HG02852 (cell line): ENCODE results near the gene HDAC4.

Experiments
- ATAC-seq: cut with Tn5 transposase; IDR thresholded peaks from one replicate; pipeline ENCODE4 v1.9.1; 2021; ENCODE audit warnings: mild to moderate bottlenecking, moderate library complexity; ENCODE audit not compliant: unreplicated experiment

HDAC4 gene

DNA sequence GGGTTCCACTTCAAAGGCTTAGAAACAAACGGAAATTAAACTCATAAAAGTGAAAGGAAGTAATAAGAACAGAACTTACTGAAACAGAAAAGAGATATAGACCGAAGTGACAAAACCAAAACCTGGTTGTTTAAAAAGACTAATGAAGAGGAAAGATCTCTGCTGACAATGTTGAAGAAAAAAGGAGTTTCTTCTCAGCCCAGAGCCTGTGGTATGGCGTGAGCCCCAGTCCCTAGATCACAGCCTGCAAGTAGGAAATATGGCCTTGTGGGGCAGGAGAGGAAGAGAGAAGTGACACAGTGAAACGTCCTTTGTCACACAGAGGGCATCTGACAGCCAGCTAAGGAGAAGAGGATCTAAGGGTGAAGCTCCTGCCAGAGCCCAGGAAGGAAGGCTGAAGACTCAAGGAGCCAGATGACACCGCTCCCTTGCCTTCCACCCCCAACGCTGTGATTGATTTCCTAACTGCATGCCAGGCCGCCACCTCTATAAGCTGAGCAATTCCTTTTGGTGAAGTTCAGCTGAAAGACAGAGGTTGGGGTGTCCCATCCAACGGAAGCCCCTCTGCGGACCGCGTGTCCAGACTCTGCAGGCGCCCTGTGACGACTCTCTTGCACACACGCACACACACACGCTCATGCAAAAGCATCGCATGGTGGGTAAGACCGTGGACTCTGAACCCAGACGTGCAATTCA, 141.1 kb downstream of the HDAC4 start:
- ATAC-seq: peak; percentile 60

GRCh38 chr2:239259173-239259572, 141.6 kb downstream of the HDAC4 start:
- ATAC-seq: peak; percentile 64

DNA sequence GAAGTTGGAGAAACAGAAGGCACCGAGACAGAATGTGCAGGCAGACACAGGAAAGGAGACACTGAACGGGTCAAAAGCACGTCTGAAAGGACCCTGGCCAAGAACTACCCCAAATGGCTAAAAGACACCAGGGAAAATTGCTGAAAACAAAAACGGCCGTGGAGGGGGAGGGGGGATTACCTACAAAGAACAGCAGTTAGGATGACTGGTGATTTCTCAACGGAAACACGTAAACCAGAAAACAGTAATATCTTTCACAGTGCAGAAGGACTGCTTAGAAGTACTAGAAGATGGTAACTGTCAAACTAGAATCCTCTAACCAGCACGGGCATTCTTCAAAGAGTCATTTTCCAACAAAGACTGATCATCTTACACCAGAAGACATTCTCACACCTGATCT, 142.6 kb downstream of the HDAC4 start:
- ATAC-seq: no peak

DNA sequence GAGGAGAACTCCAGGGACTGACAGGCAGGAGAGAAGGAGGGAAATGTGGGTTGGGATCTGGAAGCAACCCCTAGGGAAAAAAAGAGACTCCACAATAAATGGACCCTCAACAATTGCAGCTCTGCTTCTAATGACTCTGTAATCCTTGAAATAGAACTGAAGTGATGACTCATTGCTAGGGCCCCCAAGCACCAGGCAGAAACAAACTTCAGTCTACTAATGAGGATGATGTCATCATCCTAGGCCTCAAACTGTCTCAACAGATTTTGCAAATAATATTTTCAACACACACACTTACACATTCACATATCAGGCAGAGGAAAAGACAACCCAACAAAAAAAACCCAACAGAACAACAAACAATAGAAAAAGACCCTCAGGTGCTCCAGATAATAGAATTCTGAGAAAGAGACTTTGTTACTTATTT, 143.3 kb downstream of the HDAC4 start:
- no peak for ATAC-seq

- ATAC-seq: no peak
These were observed 144.5 kb downstream of the HDAC4 start for GRCh38 chr2:239256350-239256743.

DNA sequence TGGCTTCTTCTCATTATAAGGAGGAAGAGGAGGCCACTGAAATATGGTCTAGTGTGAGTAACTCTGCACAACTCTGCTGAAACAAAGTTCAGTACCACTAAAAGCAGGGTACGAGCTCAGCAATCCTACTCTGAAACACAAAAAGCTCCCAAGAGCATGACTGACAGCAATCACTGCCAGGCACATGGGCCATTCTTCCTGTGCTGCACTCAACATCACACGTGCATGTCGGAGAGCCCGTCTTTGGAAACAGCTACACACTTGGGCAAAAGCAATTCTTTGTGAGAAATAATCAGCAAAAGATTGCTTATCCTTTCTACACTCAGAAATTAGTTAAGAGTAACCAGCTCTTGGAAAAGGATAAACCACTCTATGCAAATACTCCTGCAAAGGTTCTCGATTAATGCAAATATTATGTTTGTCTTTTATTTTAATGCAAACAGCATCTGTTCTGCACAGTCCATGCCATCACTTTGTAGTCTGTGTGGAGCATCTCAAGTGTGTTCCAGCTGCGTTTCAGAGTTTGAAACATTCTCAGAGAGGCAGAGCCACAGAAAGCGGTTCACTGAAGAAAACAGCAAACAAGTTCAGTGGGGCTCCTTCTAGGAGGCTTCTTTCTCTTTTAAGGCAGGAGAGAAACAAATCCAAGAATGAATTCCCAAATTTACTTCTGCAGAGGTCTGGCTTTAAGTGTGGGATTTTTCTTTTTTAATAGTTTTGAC, 145.0 kb downstream of the HDAC4 start:
- ATAC-seq: no peak

DNA sequence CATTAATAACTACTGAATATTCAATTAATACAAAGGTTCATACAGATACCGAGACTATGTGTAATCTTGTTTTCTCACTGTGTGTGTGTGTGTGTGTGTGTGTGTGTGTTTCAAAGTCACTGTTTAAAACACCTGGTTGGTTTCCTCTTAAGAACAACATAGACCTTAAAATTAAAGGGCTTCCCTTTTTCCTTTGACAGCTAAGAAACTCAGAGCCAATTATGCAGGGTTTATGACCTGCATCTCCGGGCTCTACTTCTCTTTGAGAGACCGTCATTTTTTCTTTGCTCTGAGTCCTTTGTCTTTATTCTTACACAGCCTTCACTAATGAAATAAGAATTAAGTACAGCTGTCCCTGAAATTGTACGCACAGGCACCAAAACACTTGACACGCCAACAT, 145.6 kb downstream of the HDAC4 start:
- ATAC-seq: no peak

DNA sequence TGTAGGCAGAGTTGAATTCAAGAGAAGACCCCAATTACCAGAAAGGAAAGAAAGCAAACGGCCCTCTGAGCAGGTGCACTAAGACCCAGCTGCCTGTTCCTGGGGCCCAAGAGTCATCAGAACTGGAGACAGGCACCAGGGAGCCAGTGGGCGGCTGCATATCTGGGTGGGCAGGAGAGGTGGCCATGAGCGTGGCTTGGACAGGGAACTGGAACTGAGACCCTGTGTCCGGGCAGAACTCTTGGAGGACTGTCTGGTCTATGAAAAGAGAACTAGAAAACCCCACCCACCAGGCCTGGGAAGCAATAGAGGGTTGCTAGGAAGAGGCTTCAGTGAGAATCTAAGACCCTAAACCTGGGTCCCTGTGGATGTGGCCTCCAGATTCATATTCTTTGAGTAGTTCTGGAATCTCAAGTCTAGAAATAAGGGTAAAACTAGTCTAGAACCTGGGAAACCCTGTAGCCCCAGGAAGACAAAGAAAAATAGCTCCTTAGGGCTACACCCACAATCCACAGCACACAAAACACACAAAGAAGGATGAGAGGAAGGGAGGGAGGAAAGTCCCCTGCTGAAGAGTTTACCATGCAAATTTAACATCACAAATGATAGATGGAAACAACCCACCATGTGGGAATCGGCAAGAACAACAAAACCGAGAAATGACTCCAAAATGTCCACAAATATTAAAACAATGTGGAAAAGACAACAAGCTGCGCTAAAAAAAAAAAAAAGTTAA, 147.0 kb downstream of the HDAC4 start:
- ATAC-seq: no peak

DNA sequence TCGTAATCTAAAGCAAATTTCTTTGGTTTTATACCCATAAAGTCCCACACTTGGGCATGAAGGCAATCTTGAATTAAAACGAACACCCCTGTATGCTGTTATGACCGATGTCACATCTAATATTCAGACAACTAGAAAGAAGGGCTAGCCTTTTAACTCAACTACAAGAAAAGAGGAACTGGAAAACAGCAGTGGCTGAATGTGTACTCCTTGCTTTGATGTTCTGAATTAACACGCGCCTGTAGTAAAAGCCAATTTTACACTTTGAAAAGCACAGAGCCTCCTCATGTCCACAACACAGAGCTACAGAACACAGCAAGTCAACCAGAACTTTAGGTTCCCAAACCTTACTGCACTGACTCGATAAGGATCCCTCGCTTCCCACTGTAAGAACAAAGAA, 147.6 kb downstream of the HDAC4 start:
- peak; percentile 81 for ATAC-seq

- ATAC-seq: no peak
These were observed 148.0 kb downstream of the HDAC4 start for GRCh38 chr2:239252801-239253200.

GRCh38 chr2:239252393-239252792, 148.4 kb downstream of the HDAC4 start:
- no peak for ATAC-seq

DNA sequence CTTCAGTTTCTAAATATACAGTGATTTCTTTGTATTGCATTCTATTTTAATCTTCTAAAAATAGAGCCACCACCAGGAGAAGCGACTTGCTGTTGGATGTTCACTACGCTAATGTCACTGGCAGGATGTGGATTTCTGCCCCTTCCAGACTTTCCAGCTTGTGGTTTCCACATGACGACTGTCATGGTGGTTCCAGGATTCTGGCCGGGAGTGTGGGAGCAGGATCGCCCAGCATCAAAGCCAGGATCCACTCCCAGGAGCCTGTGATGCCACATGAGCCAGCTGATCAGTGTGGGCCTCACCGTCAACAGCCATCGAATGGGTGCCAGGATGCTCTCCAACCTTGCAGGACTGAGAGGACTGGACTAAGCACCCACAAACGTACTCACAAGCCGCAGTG, 148.8 kb downstream of the HDAC4 start:
- no peak for ATAC-seq

DNA sequence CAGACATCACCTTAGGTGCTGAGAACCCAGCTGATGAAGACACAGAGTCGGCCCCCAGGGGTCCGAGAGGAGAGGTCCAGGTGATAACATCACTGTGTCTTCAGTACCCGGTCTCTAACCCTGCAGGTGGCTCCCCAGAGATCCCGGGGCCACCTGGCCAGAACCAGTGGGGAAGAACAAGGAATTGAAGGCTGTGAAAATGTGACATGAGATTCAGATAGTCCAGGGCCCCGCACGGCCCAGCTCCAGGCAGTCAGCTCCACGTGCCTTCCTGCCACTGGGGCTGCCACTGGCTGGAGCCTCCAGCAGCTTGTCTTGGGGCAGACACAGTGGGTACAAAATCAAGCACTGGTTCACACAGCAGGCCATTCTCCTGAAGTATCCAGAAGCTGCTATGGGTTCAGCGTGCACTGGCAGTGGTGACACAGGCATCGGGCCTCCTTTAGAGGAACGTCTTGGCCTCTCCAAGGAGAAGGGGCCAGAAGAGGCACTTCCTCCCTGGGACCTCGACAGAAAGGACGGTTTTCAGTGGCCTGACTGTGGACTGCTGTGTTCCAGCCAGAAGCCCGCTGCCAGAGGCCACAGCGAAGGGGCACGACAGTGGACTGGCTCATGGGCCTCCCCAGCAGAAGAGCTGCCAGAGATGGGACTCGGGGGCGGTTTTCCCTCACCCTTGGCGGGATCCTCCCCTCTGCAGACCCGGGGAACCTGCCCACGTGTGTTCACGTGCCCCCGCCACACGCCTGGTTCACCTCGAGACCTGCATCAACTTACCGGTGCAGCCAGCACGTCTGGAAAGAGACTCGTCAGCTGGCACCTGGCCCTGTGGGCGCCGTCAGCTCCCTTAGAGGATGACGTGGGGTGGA, 150.4 kb downstream of the HDAC4 start:
- no peak for ATAC-seq

GRCh38 chr2:239249776-239250175, 151.0 kb downstream of the HDAC4 start:
- ATAC-seq: no peak

DNA sequence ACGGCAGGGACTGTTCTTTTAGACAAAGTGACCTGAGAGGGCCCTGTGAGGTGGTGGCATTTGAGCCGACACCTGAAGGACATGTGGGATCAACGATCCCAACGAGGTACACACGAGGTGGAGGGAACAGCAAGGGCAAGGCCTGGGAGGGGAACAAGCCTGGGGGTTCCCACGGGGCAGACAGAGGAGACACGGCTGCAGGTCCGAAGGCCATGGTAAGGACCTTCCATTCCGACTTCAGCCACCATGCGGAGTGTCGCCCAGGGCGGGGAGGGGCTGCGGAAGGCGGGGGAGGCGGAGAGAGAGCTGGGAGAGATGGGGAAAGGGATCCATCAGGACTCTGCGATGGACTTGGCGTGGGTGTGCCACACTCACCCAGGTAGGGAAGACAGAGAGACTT, 151.8 kb downstream of the HDAC4 start:
- no peak for ATAC-seq

DNA sequence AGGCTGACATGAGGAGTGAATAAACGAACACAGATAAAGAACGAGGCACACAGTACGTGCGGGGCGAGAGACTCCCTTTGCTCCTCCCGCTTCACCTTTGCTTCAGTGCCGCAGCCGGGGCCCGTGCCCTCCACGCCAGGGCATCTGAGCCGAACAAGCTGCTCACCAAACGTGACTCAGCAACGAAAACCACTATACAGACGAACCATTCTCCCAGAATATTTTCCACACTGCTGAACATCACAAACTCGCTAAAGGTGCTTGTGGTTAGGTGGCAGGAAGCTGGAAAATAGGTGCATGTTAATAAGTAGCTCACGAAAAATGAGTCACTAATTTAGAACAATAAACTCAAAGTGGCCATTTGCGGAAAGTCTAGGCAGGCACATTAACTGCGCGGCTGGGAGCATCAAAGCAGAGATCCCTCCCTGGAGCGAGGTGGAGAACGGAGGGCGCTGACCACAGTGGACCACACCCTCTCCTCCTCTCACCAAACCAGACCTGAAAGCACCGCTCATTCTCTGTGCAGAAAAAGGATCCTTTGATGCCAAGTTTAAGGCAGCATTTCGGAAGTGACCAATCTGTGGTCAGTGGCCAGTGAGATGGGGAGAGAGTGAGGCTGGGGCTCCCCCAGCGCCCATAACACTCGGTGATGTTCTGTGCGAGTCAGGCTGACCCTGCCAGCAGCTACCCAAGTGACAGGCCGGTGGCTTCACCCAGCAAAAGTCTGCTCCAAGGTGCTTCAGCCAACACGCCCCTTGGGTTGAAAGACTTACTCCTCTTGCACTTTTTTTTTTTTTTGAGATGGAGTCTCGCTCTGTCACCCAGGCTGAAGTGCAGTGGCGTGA, 153.2 kb downstream of the HDAC4 start:
- no peak for ATAC-seq

- ATAC-seq: no peak
These were observed 154.1 kb downstream of the HDAC4 start for GRCh38 chr2:239246723-239247122.

GRCh38 chr2:239245872-239246721, 154.7 kb downstream of the HDAC4 start:
- no peak for ATAC-seq

- no peak for ATAC-seq
These were observed 155.7 kb downstream of the HDAC4 start for GRCh38 chr2:239245107-239245506.
